Left lung (tissue), 10 donors: ENCODE results near the gene RAPGEF1. TPM values are rescaled to one million over a fixed set of nuclear protein-coding genes. Genes with fewer than 3 reads are reported as not detected.
"Not testable (repeated sequence)": the region's sequence is repeated elsewhere in the genome, so short reads cannot be mapped to it uniquely, and the experiment has no call there.

Experiments
- ATAC-seq: fragments of 200-7000 bp; cut with Tn5 transposase; one replicate; pipeline ENCODE4 v1.9.1; 2020; ENCODE audit warnings: moderate library complexity
- DNase-seq, 4 donors: peaks; one replicate each; pipeline ENCODE4 v3.0.0-alpha.2; 2013 to 2020
- H3K27ac ChIP-seq, 2 donors: fragments of 200-600 bp; sonication (generic) in 1 of 2; one replicate each; pipeline versions ENCODE4 v1.5.0 to v1.8.0; 2020 to 2021
- H3K27me3 ChIP-seq, 2 donors: fragments of 200-600 bp; sonication (generic) in 1 of 2; one replicate each; pipeline versions ENCODE4 v1.5.0 to v1.8.0; 2020 to 2021
- H3K36me3 ChIP-seq, 2 donors: fragments of 200-600 bp; sonication (generic) in 1 of 2; one replicate each; pipeline versions ENCODE4 v1.5.0 to v1.8.0; 2020 to 2021
- H3K4me1 ChIP-seq, 2 donors: fragments of 200-600 bp; one replicate each; pipeline ENCODE4 v1.8.0; 2021
- H3K4me3 ChIP-seq, 2 donors: fragments of 200-600 bp; sonication (generic) in 1 of 2; one replicate each; pipeline versions ENCODE4 v1.5.0 to v1.8.0; 2020 to 2021; ENCODE audit warnings: mild to moderate bottlenecking in 1 of 2
- H3K9me3 ChIP-seq, 2 donors: fragments of 200-600 bp; sonication (generic) in 1 of 2; one replicate each; pipeline versions ENCODE4 v1.5.0 to v1.8.0; 2020 to 2021
- CTCF ChIP-seq, 2 donors: fragments of 200-600 bp; sonication (generic) in 1 of 2; IDR thresholded peaks; one replicate each; pipeline versions ENCODE4 v1.5.0 to v1.8.0; 2021; ENCODE audit warnings: antibody characterized with exemption in 2 of 2
- intact Hi-C, 2 donors: fragments of 100-400 bp; cut with DNase I; formaldehyde crosslinking; loops; one replicate each; pipeline versions ENCODE4 v1.11.2 to v1.14.2; 2022
- polyA plus RNA-seq, 6 donors: library from polyadenylated mRNA; unstranded; fragments of 120-200 nt; gene quantifications; one replicate each; pipeline ENCODE4 v1.2.1, GENCODE V29; 2013; ENCODE audit not compliant: insufficient read length in 6 of 6
- total RNA-seq, 2 donors: library from RNA; stranded (reverse); fragmentation: NEBNext Ultra II Directional; extraction: Animal tissue kit (Norgen Biotek cat#: 25700); gene quantifications; one replicate each; pipeline ENCODE4 v1.2.1, GENCODE V29; 2021
- donor health status: DM: no; HTN: yes; CAD: no.
- donor health status: DM: no; HTN: no; CAD: no.

RAPGEF1 gene
- total and polyA plus RNA-seq, 8 donors: 37.5 to 112 (median 45.6) TPM

GRCh38 chr9:131682261-131682660 is 57.6 kb downstream of the RAPGEF1 start:
- Histone ChIP-seq H3K4me1 (peaks cover 26 to 57% of the 10 kb centered on the region in 2 donors), H3K4me3 (no peak overlapping the region), H3K27ac (peak overlapping the region in 1 of 2 donors; percentile 38), H3K36me3 (no peaks in the 10 kb centered on the region), H3K27me3 (no peaks in the 10 kb centered on the region), H3K9me3 (no peaks in the 10 kb centered on the region)
- DNase-seq (no peak), ATAC-seq (no peak)
- no peak for TF ChIP-seq CTCF (IDR thresholded peaks at IDR 0.05)
- intact Hi-C loops: no loop called here

GRCh38 chr9:131681826-131682225 is 58.0 kb downstream of the RAPGEF1 start:
- intact Hi-C loops, DNase-seq, H3K9me3 ChIP-seq, H3K27me3 ChIP-seq, ATAC-seq, H3K36me3 ChIP-seq, H3K4me3 ChIP-seq: not testable (repeated sequence)
- Histone ChIP-seq H3K4me1 (peaks cover 30 to 61% of the 10 kb centered on the region in 2 donors), H3K27ac (peak overlapping the region in 1 of 2 donors; percentile 38)

GRCh38 chr9:131681108-131681507 is 58.8 kb downstream of the RAPGEF1 start:
- peaks cover 38 to 65% of the 10 kb centered on the region in 2 donors for H3K4me1 ChIP-seq
- DNase-seq, H3K36me3 ChIP-seq, intact Hi-C loops, H3K27ac ChIP-seq, H3K9me3 ChIP-seq, H3K27me3 ChIP-seq, ATAC-seq, H3K4me3 ChIP-seq: not testable (repeated sequence)

- no peak for TF ChIP-seq CTCF (IDR thresholded peaks at IDR 0.05)
- Histone ChIP-seq H3K4me1 (peaks cover 51 to 78% of the 10 kb centered on the region in 2 donors), H3K27me3 (no peaks in the 10 kb centered on the region), H3K4me3 (no peak overlapping the region), H3K36me3 (no peaks in the 10 kb centered on the region), H3K9me3 (no peaks in the 10 kb centered on the region), H3K27ac (peak overlapping the region; percentile 62 to 85)
- intact Hi-C loops: no loop called here
- no peak for ATAC-seq
- no peak for DNase-seq
Measured at GRCh38 chr9:131679261-131680020, 60.4 kb downstream of the RAPGEF1 start.

GRCh38 chr9:131678499-131679111 is 61.3 kb downstream of the RAPGEF1 start:
- no peaks in the 10 kb centered on the region for H3K36me3 ChIP-seq
- ATAC-seq (peak; percentile 95), DNase-seq (peak in 2 of 4 donors; percentile 82 to 85)
- peak overlapping the region; percentile 62 to 85 for H3K27ac ChIP-seq
- H3K4me3 ChIP-seq: no peak overlapping the region
- no peak for TF ChIP-seq CTCF (IDR thresholded peaks at IDR 0.05)
- no peaks in the 10 kb centered on the region for H3K9me3 ChIP-seq
- intact Hi-C loops: no loop called here
- no peaks in the 10 kb centered on the region for H3K27me3 ChIP-seq
- peaks cover 51 to 86% of the 10 kb centered on the region in 2 donors for H3K4me1 ChIP-seq

- peaks cover 51 to 90% of the 10 kb centered on the region in 2 donors for H3K4me1 ChIP-seq
- H3K9me3 ChIP-seq: no peaks in the 10 kb centered on the region
- ATAC-seq: peak; percentile 43
- H3K36me3 ChIP-seq: no peaks in the 10 kb centered on the region
- intact Hi-C loops: no loop called here
- peak in 1 of 4 donors; percentile 73 for DNase-seq
- TF ChIP-seq CTCF (IDR thresholded peaks at IDR 0.05): no peak
- no peaks in the 10 kb centered on the region for H3K27me3 ChIP-seq
- no peak overlapping the region for H3K4me3 ChIP-seq
- H3K27ac ChIP-seq: peak overlapping the region; percentile 62 to 85
Measured at GRCh38 chr9:131677444-131678180, 62.3 kb downstream of the RAPGEF1 start.
